Breast epithelium (tissue), 4 donors: ENCODE results near the gene ACKR4. TPM values are rescaled to one million over a fixed set of nuclear protein-coding genes. Genes with fewer than 3 reads are reported as not detected.

ENCODE experiments used
- DNase-seq, 2 donors: peaks; one replicate each; pipeline ENCODE4 v3.0.0-alpha.2; 2019; ENCODE audit warnings: low spot score in 2 of 2
- H3K27ac ChIP-seq, 2 donors: fragments of 200-600 bp; sonication (generic) in 1 of 2; one replicate each; pipeline ENCODE4 v1.5.1; 2016 to 2019; ENCODE audit warnings: mild to moderate bottlenecking in 1 of 2
- H3K27me3 ChIP-seq, 2 donors: fragments of 200-600 bp; sonication (generic) in 1 of 2; one replicate each; pipeline versions ENCODE4 v1.5.1 to v1.6.0; 2017 to 2019; ENCODE audit warnings: control low read depth in 1 of 2, mild to moderate bottlenecking in 1 of 2
- H3K36me3 ChIP-seq: fragments of 200-600 bp; one replicate; pipeline ENCODE4 v1.5.1; 2019
- H3K4me1 ChIP-seq, 2 donors: fragments of 200-600 bp; sonication (generic); one replicate each; pipeline ENCODE4 v1.5.1; 2016 to 2019; ENCODE audit warnings: control low read depth in 1 of 2
- H3K4me3 ChIP-seq, 3 donors: fragments of 200-600 bp; sonication (generic); 1 replicate in 2 of 3; 2 replicates in 1 of 3; pipeline ENCODE4 v1.5.1; 2016 to 2019; ENCODE audit warnings: mild to moderate bottlenecking in 3 of 3, moderate library complexity in 2 of 3
- H3K9me3 ChIP-seq, 2 donors: fragments of 200-600 bp; sonication (generic) in 1 of 2; one replicate each; pipeline ENCODE4 v1.5.1; 2016 to 2019; ENCODE audit warnings: control low read depth in 1 of 2
- POLR2A ChIP-seq: fragments of 450-650 bp; IDR thresholded peaks from one replicate; pipeline ENCODE4 v1.6.1; 2016; ENCODE audit warnings: antibody characterized with exemption, mild to moderate bottlenecking, moderate library complexity
- POLR2AphosphoS5 ChIP-seq, 3 donors: sonication (generic); formaldehyde crosslinking; IDR thresholded peaks; one replicate each; pipeline ENCODE4 v1.6.1; 2017; ENCODE audit warnings: antibody characterized with exemption in 3 of 3
- intact Hi-C: fragments of 100-400 bp; cut with DNase I; formaldehyde crosslinking; loops from one replicate; pipeline ENCODE4 v1.15.1; 2023; ENCODE audit warnings: low total_unique reads
- total RNA-seq, 3 donors: library from RNA; depleted of rRNA; stranded (reverse); fragments of >200 nt; gene quantifications; one replicate each; pipeline ENCODE4 v1.1.0, GENCODE V29; 2016
- TF ChIP-seq, protein P1 (sequence below), 3 donors: fragments of 450-650 bp; IDR thresholded peaks; one replicate each; pipeline ENCODE4 v1.5.1; 2016 to 2017; ENCODE audit warnings: antibody characterized with exemption in 3 of 3, mild to moderate bottlenecking in 3 of 3, moderate library complexity in 3 of 3

ACKR4 gene
- 1 to 10 TPM; 1.1 to 2.5 (median 1.6) TPM for total RNA-seq

DNA sequence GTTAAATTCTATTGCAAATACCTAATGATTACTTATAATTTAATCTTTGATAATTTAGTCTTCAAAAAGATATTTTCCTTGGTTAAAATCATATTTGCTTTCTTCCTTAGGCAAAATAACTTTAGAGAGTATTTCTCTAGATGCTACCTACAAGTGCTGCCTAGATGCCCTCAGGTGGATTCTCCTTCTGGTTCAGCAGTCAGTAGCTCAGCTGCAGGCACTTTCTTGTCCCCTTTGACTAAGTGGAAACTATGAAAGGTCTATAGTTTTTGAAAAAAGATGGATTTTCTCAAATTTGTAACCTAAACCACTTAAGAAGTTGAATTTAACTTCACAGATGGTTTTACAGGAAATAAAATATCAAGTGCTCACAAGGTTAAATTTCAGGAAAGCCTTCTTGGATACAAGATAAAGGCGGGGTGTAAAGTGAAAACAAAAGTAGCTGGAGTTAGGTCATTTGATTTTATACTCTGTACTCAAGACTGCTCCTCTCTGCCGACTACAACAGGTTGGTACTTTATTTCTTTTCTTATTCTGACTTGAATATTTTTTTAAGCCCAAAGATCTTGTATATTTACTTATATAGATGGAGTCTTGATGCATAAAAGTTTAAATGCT, at the start of gene ACKR4:
ACKR4 (plus strand) TSS at position 455 of the 618 bp plus-strand sequence. CDS start 3,128 bp downstream, outside the sequence.
- Histone ChIP-seq H3K27ac (no peak within 1 kb of the TSS), H3K4me3 (peak within 1 kb of the TSS in 2 of 3 donors; percentile 11 to 13)
- intact Hi-C loops, result loop anchor here (10.0 kb wide), 1 partner anchor 52 kb away; no protein-coding TSS in a partner anchor

DNA sequence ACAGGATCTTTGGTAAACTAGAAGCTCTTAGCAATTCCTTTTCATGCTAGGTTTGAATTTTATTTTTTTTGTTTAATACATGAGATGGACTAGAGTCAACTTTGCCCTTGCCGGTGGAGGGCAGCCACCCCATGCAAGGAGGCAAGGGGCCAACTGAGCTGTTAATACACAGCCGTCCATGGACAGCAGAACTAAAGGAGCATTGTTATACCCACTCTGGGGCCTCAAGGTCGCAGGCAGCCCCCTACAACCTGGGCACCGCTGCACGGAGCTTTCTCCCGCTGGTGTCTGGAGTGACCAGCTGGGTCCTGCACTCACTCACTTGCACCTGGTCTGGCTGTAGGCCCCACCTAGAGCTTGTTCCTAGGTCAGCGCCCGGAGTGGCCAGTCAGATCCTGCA, 47.9 kb upstream of the ACKR4 start:
- intact Hi-C loops, result loop anchor here (10.0 kb wide), 1 partner anchor 46 kb away; the partner anchor contains the start of gene ACKR4
- DNase-seq, result no peak

More for the DNA sequence above, at the start of gene ACKR4:
- Histone ChIP-seq H3K27me3 (no peaks in the 10 kb centered on the region), H3K4me1 (no peaks in the 10 kb centered on the region), H3K36me3 (no peaks in the 10 kb centered on the region), H3K9me3 (no peaks in the 10 kb centered on the region)
- TF ChIP-seq POLR2A (no peak), POLR2AphosphoS5 (IDR thresholded peaks at IDR 0.05) (no peak)
- TF ChIP-seq, protein P1, sequence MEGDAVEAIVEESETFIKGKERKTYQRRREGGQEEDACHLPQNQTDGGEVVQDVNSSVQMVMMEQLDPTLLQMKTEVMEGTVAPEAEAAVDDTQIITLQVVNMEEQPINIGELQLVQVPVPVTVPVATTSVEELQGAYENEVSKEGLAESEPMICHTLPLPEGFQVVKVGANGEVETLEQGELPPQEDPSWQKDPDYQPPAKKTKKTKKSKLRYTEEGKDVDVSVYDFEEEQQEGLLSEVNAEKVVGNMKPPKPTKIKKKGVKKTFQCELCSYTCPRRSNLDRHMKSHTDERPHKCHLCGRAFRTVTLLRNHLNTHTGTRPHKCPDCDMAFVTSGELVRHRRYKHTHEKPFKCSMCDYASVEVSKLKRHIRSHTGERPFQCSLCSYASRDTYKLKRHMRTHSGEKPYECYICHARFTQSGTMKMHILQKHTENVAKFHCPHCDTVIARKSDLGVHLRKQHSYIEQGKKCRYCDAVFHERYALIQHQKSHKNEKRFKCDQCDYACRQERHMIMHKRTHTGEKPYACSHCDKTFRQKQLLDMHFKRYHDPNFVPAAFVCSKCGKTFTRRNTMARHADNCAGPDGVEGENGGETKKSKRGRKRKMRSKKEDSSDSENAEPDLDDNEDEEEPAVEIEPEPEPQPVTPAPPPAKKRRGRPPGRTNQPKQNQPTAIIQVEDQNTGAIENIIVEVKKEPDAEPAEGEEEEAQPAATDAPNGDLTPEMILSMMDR (IDR thresholded peaks at IDR 0.05), result no peak
- no peak for DNase-seq

DNA sequence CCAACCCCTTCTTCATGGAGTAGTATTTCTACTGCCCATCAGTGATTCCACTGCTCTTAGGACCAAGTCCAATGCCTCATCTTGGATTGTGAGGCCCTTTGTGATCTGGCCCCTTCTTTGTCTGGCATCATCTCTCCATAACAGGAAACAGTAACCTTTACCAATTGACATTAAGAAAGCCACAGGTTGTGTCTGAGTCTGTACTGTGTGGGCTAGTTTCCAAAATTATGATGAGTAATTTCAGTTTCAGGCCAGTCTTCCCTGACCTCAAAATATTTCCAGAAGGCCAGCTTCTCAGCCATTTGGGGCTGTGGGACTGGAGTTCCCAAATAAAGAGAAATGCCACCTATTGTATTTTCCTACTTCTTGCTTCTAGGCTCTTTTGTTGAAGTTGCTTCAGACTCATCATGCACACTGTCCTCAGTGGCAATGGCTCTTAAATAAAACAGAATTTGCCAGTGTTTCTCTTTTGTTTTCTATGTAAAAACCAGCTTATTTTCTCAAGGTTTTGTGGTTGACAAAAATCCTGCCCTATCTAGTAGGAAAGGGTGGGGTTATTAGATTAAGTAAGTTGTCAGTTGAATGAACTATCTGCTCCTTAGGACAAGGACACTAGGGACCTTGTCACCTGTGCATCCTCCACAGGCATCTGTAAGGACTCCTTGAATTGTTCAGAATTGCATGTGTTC, 47.0 kb upstream of the ACKR4 start:
- Histone ChIP-seq H3K9me3 (no peaks in the 10 kb centered on the region), H3K4me1 (no peaks in the 10 kb centered on the region), H3K36me3 (no peaks in the 10 kb centered on the region), H3K27me3 (no peaks in the 10 kb centered on the region), H3K27ac (peak overlapping the region in 1 of 2 donors; percentile 25), H3K4me3 (no peak overlapping the region)
- no peak for DNase-seq
- TF ChIP-seq, protein P1 (IDR thresholded peaks at IDR 0.05), result no peak
- TF ChIP-seq POLR2A (no peak), POLR2AphosphoS5 (IDR thresholded peaks at IDR 0.05) (no peak)
- intact Hi-C loops, result loop anchor here (10.0 kb wide), 1 partner anchor 45 kb away; the partner anchor contains the start of gene ACKR4

More for the DNA sequence above, 47.9 kb upstream of the ACKR4 start:
- Histone ChIP-seq H3K27me3 (no peaks in the 10 kb centered on the region), H3K36me3 (no peaks in the 10 kb centered on the region), H3K4me3 (no peak overlapping the region), H3K9me3 (no peaks in the 10 kb centered on the region), H3K27ac (no peak overlapping the region), H3K4me1 (no peaks in the 10 kb centered on the region)
- TF ChIP-seq POLR2AphosphoS5 (IDR thresholded peaks at IDR 0.05) (no peak), POLR2A (no peak)
- TF ChIP-seq, protein P1 (IDR thresholded peaks at IDR 0.05), result no peak

DNA sequence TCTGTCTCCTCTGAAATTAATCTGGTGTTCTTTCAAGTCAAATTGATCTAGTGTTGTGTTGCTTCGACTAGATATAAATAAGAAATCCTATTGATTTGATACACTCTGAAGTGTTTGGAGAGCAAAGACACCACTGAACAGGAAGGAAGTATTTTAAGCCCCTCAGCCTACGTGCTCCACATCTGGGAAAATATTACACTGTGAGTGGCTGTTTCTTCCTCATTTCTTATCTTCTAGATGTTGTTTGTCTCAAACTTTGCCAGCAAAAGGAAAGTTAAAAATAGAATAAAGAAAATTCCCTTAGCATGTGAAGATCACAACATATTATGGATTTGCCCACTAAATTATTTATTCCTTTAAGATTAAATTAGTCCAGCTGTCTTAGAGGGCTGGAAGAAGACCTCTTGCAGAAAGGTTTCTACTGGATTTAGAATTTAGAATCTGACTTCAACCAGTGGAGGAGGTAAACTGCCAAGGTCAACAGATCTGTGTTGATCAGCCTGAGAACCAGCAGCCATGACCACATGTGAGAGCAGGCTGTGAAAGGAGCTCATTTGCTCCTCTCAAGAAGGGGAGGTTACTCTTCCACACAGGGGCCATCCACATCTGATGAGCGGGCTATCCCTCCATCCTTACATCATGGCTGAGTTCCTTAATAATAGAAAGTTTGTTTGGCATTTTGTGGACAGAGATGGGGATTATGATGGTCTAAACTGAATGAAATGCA, 46.3 kb upstream of the ACKR4 start:
- no peak overlapping the region for H3K4me3 ChIP-seq
- no peak for DNase-seq
- peak overlapping the region in 1 of 2 donors; percentile 25 for H3K27ac ChIP-seq
- no peak for TF ChIP-seq POLR2AphosphoS5 (IDR thresholded peaks at IDR 0.05)
- TF ChIP-seq, protein P1 (IDR thresholded peaks at IDR 0.05), result no peak
- no peak for TF ChIP-seq POLR2A
- H3K9me3 ChIP-seq, result no peaks in the 10 kb centered on the region
- H3K4me1 ChIP-seq, result no peaks in the 10 kb centered on the region
- intact Hi-C loops, result no loop called here
- no peaks in the 10 kb centered on the region for H3K27me3 ChIP-seq
- no peaks in the 10 kb centered on the region for H3K36me3 ChIP-seq
